ENCODE results near the gene CTPS2.

DNA sequence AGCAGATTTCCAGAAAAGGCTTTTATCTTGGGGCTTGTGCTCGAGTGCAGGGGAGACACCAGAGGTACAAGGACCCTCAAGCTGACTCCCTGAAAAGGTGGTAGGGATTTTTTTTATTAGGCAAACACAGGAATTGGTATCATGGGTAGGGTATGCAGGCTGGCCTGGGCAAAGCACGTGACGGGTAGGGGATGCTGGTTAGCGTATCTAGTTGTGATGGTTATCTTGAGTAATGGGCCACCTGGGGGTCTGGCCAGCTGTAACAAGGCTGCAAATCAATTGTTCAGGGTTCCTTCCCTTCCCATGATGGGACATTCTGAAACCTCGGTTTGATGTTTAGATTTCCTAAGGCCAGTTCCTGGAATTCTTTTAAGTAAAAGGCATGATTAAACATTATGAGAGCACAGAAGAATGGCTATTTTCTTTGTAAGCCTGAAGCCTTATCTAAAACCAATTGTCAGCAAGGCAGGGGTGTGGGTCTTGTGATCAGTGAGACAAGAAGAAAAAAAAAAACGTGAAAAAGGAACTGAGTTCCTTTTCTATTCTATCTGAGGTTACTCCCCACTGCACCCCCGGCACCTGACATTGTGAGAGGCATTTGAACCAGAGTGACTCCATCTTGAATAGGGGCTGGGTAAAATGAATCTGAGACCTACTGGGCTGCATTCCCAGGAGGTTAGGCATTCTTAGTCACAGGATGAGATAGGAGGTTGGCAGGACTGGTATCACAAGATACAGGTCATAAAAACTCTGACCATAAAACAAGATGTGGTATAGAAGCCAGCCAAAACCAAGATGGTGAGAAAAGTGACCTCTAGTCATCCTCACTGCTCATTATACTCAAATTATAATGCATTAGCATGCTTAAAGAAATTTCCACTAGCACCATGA is 126.7 kb downstream of the CTPS2 start:
- TF ChIP-seq, protein P1, sequence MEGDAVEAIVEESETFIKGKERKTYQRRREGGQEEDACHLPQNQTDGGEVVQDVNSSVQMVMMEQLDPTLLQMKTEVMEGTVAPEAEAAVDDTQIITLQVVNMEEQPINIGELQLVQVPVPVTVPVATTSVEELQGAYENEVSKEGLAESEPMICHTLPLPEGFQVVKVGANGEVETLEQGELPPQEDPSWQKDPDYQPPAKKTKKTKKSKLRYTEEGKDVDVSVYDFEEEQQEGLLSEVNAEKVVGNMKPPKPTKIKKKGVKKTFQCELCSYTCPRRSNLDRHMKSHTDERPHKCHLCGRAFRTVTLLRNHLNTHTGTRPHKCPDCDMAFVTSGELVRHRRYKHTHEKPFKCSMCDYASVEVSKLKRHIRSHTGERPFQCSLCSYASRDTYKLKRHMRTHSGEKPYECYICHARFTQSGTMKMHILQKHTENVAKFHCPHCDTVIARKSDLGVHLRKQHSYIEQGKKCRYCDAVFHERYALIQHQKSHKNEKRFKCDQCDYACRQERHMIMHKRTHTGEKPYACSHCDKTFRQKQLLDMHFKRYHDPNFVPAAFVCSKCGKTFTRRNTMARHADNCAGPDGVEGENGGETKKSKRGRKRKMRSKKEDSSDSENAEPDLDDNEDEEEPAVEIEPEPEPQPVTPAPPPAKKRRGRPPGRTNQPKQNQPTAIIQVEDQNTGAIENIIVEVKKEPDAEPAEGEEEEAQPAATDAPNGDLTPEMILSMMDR (IDR thresholded peaks at IDR 0.05; ENCODE audit: low read length) = no peak
- TF ChIP-seq EZH2 (IDR thresholded peaks at IDR 0.05; ENCODE audit: borderline replicate concordance, low read length) = no peak

All from OCI-LY1 (cell line).